HepG2 (cell line): Measurements from ENCODE around the gene HOTAIR. TPM values are rescaled to one million over a fixed set of nuclear protein-coding genes. Genes with fewer than 3 reads are reported as not detected.

Source experiments
- CBX2 ChIP-seq, 2 experiments: fragments of 200-600 bp in 1 of 2; sonication (generic); formaldehyde crosslinking in 1 of 2; IDR thresholded peaks; 2 replicates each; pipeline versions ENCODE4 v1.7.0 to v1.8.1; 2018 to 2022; ENCODE audit warnings: low read depth in 2 of 2, low read length in 1 of 2, mild to moderate bottlenecking in 1 of 2, missing genetic modification reagents in 1 of 2
- EHMT2 ChIP-seq: fragments of 200-600 bp; sonication (generic); IDR thresholded peaks from 2 replicates; pipeline ENCODE4 v1.7.0; 2017; ENCODE audit warnings: antibody characterized with exemption, low read depth, low read length, borderline replicate concordance
- FOXC1 ChIP-seq: sonication (generic); formaldehyde crosslinking; IDR thresholded peaks from 2 replicates; pipeline ENCODE4 v1.8.0; 2022; ENCODE audit warnings: mild to moderate bottlenecking, missing genetic modification reagents, borderline replicate concordance
- GATAD2A ChIP-seq: IDR thresholded peaks from 2 replicates; pipeline ENCODE4 v1.6.1; 2016
- MAFF ChIP-seq: IDR thresholded peaks from 2 replicates; pipeline ENCODE4 v1.6.1; 2011; ENCODE audit warnings: low read depth, low read length, improper control_type of control experiment
- NFATC3 ChIP-seq: sonication (generic); formaldehyde crosslinking; IDR thresholded peaks from 2 replicates; pipeline ENCODE4 v1.5.1; 2020; ENCODE audit warnings: mild to moderate bottlenecking, missing genetic modification reagents
- NFE2L2 ChIP-seq: fragments of 150-350 bp; IDR thresholded peaks from 2 replicates; pipeline ENCODE4 v1.6.1; 2014; ENCODE audit warnings: low read length
- PITX1 ChIP-seq: sonication (generic); formaldehyde crosslinking; IDR thresholded peaks from 2 replicates; pipeline ENCODE4 v1.5.1; 2020; ENCODE audit warnings: mild to moderate bottlenecking, missing genetic modification reagents
- PRDM10 ChIP-seq: sonication (generic); formaldehyde crosslinking; IDR thresholded peaks from 2 replicates; pipeline ENCODE4 v1.4.0; 2020; ENCODE audit warnings: low read depth, missing genetic modification reagents
- ZBTB3 ChIP-seq: sonication (generic); formaldehyde crosslinking; IDR thresholded peaks from 2 replicates; pipeline ENCODE4 v1.4.0; 2020; ENCODE audit warnings: low read depth, mild to moderate bottlenecking, moderate library complexity, missing genetic modification reagents, borderline replicate concordance
- ZBTB38 ChIP-seq: sonication (generic); formaldehyde crosslinking; IDR thresholded peaks from 2 replicates; pipeline ENCODE4 v1.5.1; 2020; ENCODE audit warnings: mild to moderate bottlenecking, missing genetic modification reagents
- ZC3H4 ChIP-seq: sonication (generic); formaldehyde crosslinking; IDR thresholded peaks from 2 replicates; pipeline ENCODE4 v1.4.0; 2020; ENCODE audit warnings: missing genetic modification reagents, borderline replicate concordance
- ZNF138 ChIP-seq: sonication (generic); formaldehyde crosslinking; IDR thresholded peaks from 2 replicates; pipeline ENCODE4 v1.5.0; 2020; ENCODE audit warnings: mild to moderate bottlenecking, low read depth, missing genetic modification reagents
- ZNF282 ChIP-seq: fragments of 450-650 bp; IDR thresholded peaks from 2 replicates; pipeline ENCODE4 v1.6.1; 2018; ENCODE audit not compliant: partially characterized antibody
- ZNF335 ChIP-seq: sonication (generic); formaldehyde crosslinking; IDR thresholded peaks from 2 replicates; pipeline ENCODE4 v1.4.0; 2020; ENCODE audit warnings: missing genetic modification reagents
- ZNF501 ChIP-seq: sonication (generic); formaldehyde crosslinking; IDR thresholded peaks from 2 replicates; pipeline ENCODE4 v1.5.1; 2020; ENCODE audit warnings: mild to moderate bottlenecking, moderate library complexity, missing genetic modification reagents
- ZNF512 ChIP-seq: sonication (generic); formaldehyde crosslinking; IDR thresholded peaks from 2 replicates; pipeline ENCODE4 v1.4.0; 2020; ENCODE audit warnings: mild to moderate bottlenecking, missing genetic modification reagents
- ZNF678 ChIP-seq: sonication (generic); formaldehyde crosslinking; IDR thresholded peaks from 2 replicates; pipeline ENCODE4 v1.4.0; 2020; ENCODE audit warnings: mild to moderate bottlenecking, missing genetic modification reagents
- ZNF781 ChIP-seq: sonication (generic); formaldehyde crosslinking; IDR thresholded peaks from 2 replicates; pipeline ENCODE4 v1.5.1; 2020; ENCODE audit warnings: borderline replicate concordance, mild to moderate bottlenecking, missing genetic modification reagents; ENCODE audit errors: not compliant biosample characterization
- polyA plus RNA-seq, 8 experiments: library from polyadenylated mRNA; depleted of rRNA in 3 of 8; stranded (reverse) in 7 of 8; unstranded in 1 of 8; fragments of >200 nt; fragmentation: Illumina TruSeq in 4 of 8; extraction: Trizol in 4 of 8; gene quantifications; 2 replicates each; pipeline versions ENCODE4 v1.2.1 to v1.2.3, GENCODE V29; 2011 to 2016; ENCODE audit warnings: low read depth in 4 of 8, missing spikeins in 1 of 8, mixed read lengths in 1 of 8; ENCODE audit not compliant: insufficient read depth in 1 of 8
- total RNA-seq, 5 experiments: library from RNA; depleted of rRNA; stranded (reverse); fragments of >200 nt; fragmentation: Illumina TruSeq; extraction: Trizol; gene quantifications; 2 replicates each; pipeline ENCODE4 v1.2.3, GENCODE V29; 2016; ENCODE audit warnings: low read depth in 1 of 5
- TF ChIP-seq, protein P1 (sequence below): sonication (generic); formaldehyde crosslinking; IDR thresholded peaks from 2 replicates; pipeline ENCODE4 v1.5.0; 2020; ENCODE audit warnings: missing genetic modification reagents, mild to moderate bottlenecking, borderline replicate concordance
- TF ChIP-seq, protein P2 (sequence below): sonication (generic); formaldehyde crosslinking; IDR thresholded peaks from 2 replicates; pipeline ENCODE4 v1.5.0; 2020; ENCODE audit warnings: missing genetic modification reagents
- TF ChIP-seq, protein P3 (sequence below): sonication (generic); formaldehyde crosslinking; IDR thresholded peaks from 2 replicates; pipeline ENCODE4 v1.5.0; 2020; ENCODE audit warnings: mild to moderate bottlenecking, low read depth, missing genetic modification reagents, borderline replicate concordance

The HOTAIR gene
- total and polyA plus RNA-seq, 2 of the 13 experiments (the other 11 are each of a cell fraction or from before 2014, with no cell fraction given): not detected

DNA sequence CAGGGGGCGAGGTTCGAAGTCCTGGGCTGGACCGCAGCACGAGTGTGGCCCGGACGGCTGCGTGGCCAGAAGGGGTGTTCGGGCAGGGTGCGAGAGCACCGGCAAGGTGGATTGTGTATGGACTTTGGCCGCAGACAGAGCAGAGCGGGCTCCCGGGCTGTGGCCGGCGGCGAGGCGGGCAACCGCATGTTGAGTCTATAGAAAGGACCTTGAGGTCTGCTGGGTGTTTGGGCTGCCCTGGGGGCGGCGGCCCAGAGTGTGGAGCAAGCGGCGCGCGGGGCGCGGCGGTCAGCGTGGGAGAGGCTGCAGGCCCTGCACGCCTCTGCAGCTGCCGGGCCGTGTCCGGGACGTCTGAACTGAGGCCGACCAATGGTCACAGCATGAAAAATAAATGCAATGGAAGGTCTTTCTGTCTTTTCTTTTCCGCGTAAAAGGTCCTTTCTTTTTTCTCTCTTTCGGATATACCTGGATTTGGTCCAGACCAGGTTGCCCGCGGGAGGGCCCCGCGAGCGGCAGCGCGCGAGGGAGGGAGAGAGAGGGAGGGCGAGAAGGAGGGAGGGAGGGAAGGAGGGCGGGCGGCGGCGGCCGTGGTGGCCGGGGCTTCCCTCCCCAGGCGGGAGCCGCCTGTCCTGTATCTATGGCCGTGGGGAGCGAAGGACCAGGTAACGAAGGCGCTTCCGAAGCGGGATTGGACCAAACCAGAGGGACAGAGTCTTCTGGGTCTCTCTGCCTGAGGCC is 19.7 kb upstream of the HOTAIR start (continued):
- TF ChIP-seq ZNF781 (no peak), NFE2L2 (no peak), ZBTB38 (CRISPR knock-in tag) (peak; percentile 40; the same call in 1 of the 2 replicates), PITX1 (CRISPR knock-in tag) (peak; percentile 49; the same call in 1 of the 2 replicates), ZBTB3 (CRISPR knock-in tag) (no peak), ZNF678 (CRISPR knock-in tag) (no peak), GATAD2A (CRISPR knock-in tag) (peak; percentile 41), ZNF138 (CRISPR knock-in tag) (no peak), ZNF512 (CRISPR knock-in tag) (no peak), ZC3H4 (CRISPR knock-in tag) (no peak), MAFF (no peak), NFATC3 (no peak), ZNF282 (no peak), CBX2 (IDR thresholded peaks at IDR 0.05; ENCODE audit: low read depth, low read length) (no peak), CBX2 (CRISPR knock-in tag; IDR thresholded peaks at IDR 0.05; ENCODE audit: low read depth) (no peak; the same call in 1 of the 2 replicates), EHMT2 (no peak), PRDM10 (CRISPR knock-in tag) (no peak), FOXC1 (CRISPR knock-in tag) (no peak; the same call in 1 of the 2 replicates), ZNF335 (no peak), ZNF501 (CRISPR knock-in tag) (no peak)
- TF ChIP-seq, protein P1, sequence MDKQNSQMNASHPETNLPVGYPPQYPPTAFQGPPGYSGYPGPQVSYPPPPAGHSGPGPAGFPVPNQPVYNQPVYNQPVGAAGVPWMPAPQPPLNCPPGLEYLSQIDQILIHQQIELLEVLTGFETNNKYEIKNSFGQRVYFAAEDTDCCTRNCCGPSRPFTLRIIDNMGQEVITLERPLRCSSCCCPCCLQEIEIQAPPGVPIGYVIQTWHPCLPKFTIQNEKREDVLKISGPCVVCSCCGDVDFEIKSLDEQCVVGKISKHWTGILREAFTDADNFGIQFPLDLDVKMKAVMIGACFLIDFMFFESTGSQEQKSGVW (CRISPR knock-in tag): no peak
- TF ChIP-seq, protein P2, sequence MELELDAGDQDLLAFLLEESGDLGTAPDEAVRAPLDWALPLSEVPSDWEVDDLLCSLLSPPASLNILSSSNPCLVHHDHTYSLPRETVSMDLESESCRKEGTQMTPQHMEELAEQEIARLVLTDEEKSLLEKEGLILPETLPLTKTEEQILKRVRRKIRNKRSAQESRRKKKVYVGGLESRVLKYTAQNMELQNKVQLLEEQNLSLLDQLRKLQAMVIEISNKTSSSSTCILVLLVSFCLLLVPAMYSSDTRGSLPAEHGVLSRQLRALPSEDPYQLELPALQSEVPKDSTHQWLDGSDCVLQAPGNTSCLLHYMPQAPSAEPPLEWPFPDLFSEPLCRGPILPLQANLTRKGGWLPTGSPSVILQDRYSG (CRISPR knock-in tag): no peak
- TF ChIP-seq, protein P3, sequence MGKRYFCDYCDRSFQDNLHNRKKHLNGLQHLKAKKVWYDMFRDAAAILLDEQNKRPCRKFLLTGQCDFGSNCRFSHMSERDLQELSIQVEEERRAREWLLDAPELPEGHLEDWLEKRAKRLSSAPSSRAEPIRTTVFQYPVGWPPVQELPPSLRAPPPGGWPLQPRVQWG: no peak
